GM12878 (cell line): ENCODE measurements around the gene PCSK2. TPM values are rescaled to one million over a fixed set of nuclear protein-coding genes. Genes with fewer than 3 reads are reported as not detected.

Experiments used
- ATAC-seq: fragments of 200-7000 bp; cut with Tn5 transposase; 3 replicates; pipeline ENCODE4 v1.9.1; 2020; ENCODE audit warnings: mild to moderate bottlenecking, moderate library complexity
- BruUV-seq: library from RNA; stranded (reverse); fragments of 400-500 nt; replicated peaks from 2 replicates; lab custom pipeline; 2021; lab: Mats Ljungman, UMichigan
- CTCF ChIA-PET: fragments of 300-600 bp; sonication (Branson Sonifier 250); formaldehyde crosslinking; extraction: SDS; loops from one replicate; lab custom pipeline; 2021; ENCODE audit warnings: inconsistent platforms; lab: Yijun Ruan, JAX
- POLR2A ChIA-PET: fragments of 350-600 bp; formaldehyde crosslinking; extraction: SDS; loops from one replicate; lab custom pipeline; 2021; ENCODE audit warnings: inconsistent platforms; lab: Charles Lee
- RAD21 ChIA-PET: fragments of 300-600 bp; sonication (Branson Sonifier 250); formaldehyde crosslinking; loops from one replicate; lab custom pipeline; 2023; ENCODE audit warnings: antibody characterized with exemption; ENCODE audit not compliant: unreplicated experiment; lab: Charles Lee
- SMC1A ChIA-PET: fragments of 300-600 bp; sonication (Branson Sonifier 250); formaldehyde crosslinking; loops from one replicate; lab custom pipeline; 2023; ENCODE audit not compliant: unreplicated experiment, uncharacterized antibody; lab: Charles Lee
- DNase-seq: peaks from one replicate; pipeline ENCODE4 v3.0.0-alpha.2; 2011; ENCODE audit warnings: low read depth, low spot score
- FAIRE-seq: peaks from 3 replicates; lab custom pipeline; 2011; peaks lifted over from hg19 to GRCh38; lab: Jason Lieb, UNC
- H2AFZ ChIP-seq: 2 replicates; pipeline ENCODE4 v1.6.0; 2011; ENCODE audit warnings: low read depth, low read length, control low read depth; ENCODE audit not compliant: control insufficient read depth
- H3K27ac ChIP-seq: 2 replicates; pipeline ENCODE4 v1.5.1; 2011; ENCODE audit warnings: control low read depth; ENCODE audit not compliant: control insufficient read depth, insufficient read depth
- H3K27me3 ChIP-seq, 2 experiments: replicated peaks in 1 of 2; 2 replicates each; pipeline versions ENCODE4 v1.6.0 to v1.6.1; 2011; ENCODE audit warnings: low read length in 1 of 2; ENCODE audit not compliant: control insufficient read depth in 2 of 2, insufficient read depth in 2 of 2
- H3K36me3 ChIP-seq, 2 experiments: 2 replicates each; pipeline ENCODE4 v1.5.1; 2011; ENCODE audit warnings: low read length in 1 of 2; ENCODE audit not compliant: control insufficient read depth in 2 of 2, insufficient read depth in 2 of 2
- H3K4me1 ChIP-seq: 2 replicates; pipeline ENCODE4 v1.6.1; 2011; ENCODE audit warnings: mild to moderate bottlenecking, low read length, moderate library complexity, mixed read lengths; ENCODE audit not compliant: control insufficient read depth, insufficient read depth
- H3K4me2 ChIP-seq: 2 replicates; pipeline ENCODE4 v1.6.0; 2011; ENCODE audit warnings: control low read depth; ENCODE audit not compliant: control insufficient read depth, insufficient read depth
- H3K4me3 ChIP-seq: fragments of 200-600 bp; sonication (generic); 2 replicates; pipeline ENCODE4 v1.5.1; 2016
- H3K79me2 ChIP-seq: 2 replicates; pipeline ENCODE4 v1.6.0; 2011; ENCODE audit warnings: low read length; ENCODE audit not compliant: control insufficient read depth, insufficient read depth
- H3K9ac ChIP-seq: 2 replicates; pipeline ENCODE4 v1.8.0; 2011; ENCODE audit warnings: low read length, control low read depth, mixed read lengths; ENCODE audit not compliant: control insufficient read depth, insufficient read depth
- H3K9me3 ChIP-seq: replicated peaks from 3 replicates; pipeline ENCODE4 v1.5.1; 2011; ENCODE audit warnings: mild to moderate bottlenecking, low read length; ENCODE audit not compliant: control insufficient read depth, insufficient read depth
- H4K20me1 ChIP-seq: 2 replicates; pipeline ENCODE4 v1.6.0; 2011; ENCODE audit not compliant: control insufficient read depth, insufficient read depth
- E2F8 ChIP-seq: fragments of 450-650 bp; IDR thresholded peaks from 2 replicates; pipeline ENCODE4 v1.6.1; 2018; ENCODE audit warnings: mild to moderate bottlenecking, low read depth, moderate library complexity; ENCODE audit not compliant: partially characterized antibody
- IKZF1 ChIP-seq: fragments of 450-650 bp; conservative IDR thresholded peaks from 2 replicates; pipeline ENCODE4 v1.6.1; 2017; ENCODE audit warnings: antibody characterized with exemption, mild to moderate bottlenecking
- IRF3 ChIP-seq: fragments of 450-650 bp; IDR thresholded peaks from 2 replicates; pipeline ENCODE4 v1.6.1; 2014; ENCODE audit warnings: mild to moderate bottlenecking
- SUPT20H ChIP-seq: IDR thresholded peaks from 2 replicates; pipeline ENCODE4 v1.6.1; 2011; ENCODE audit warnings: low read depth, mild to moderate bottlenecking, low read length, moderate library complexity, borderline replicate concordance; ENCODE audit not compliant: control insufficient read depth
- YY1 ChIP-seq: IDR thresholded peaks from 2 replicates; pipeline ENCODE4 v1.6.1; 2011; ENCODE audit warnings: low read depth, mild to moderate bottlenecking, low read length
- WGBS: methylation state at CpG from one replicate; pipeline ENCODE4 v1.1.6; 2016; ENCODE audit warnings: low lambda C conversion rate; ENCODE audit not compliant: insufficient replicate concordance, insufficient coverage; ENCODE audit errors: missing lambda C conversion rate; 5-methylcytosine and 5-hydroxymethylcytosine counted together
- in situ Hi-C: fragments of 300-500 bp; cut with MboI; formaldehyde crosslinking; loops from 9 replicates; pipeline ENCODE4 v1.14.3; 2018; ENCODE audit warnings: mixed read lengths
- intact Hi-C: fragments of 100-400 bp; cut with micrococcal nuclease; formaldehyde crosslinking; loops from one replicate; pipeline ENCODE4 v1.14.2; 2022; ENCODE audit not compliant: unreplicated experiment
- polyA plus RNA-seq, 11 experiments: library from polyadenylated mRNA; depleted of rRNA in 4 of 11; unstranded in 6 of 11; stranded (reverse) in 5 of 11; fragments of >200 nt; fragmentation: Nextera tagmentation in 4 of 11; fragmentation: Illumina TruSeq in 1 of 11; extraction: Ambion mirVana in 4 of 11; extraction: Trizol in 1 of 11; gene quantifications; 1 replicate in 1 of 11; 2 replicates in 10 of 11; pipeline versions ENCODE4 v1.2.1 to v1.2.3, GENCODE V29; 2011 to 2016; ENCODE audit warnings: inconsistent platforms in 2 of 11, missing spikeins in 2 of 11, low read depth in 1 of 11
- total RNA-seq, 4 experiments: library from RNA; depleted of rRNA in 3 of 4; stranded (reverse); fragments of >200 nt in 3 of 4; fragmentation: Illumina TruSeq in 1 of 4; extraction: Trizol in 1 of 4; gene quantifications; 2 replicates each; pipeline versions ENCODE4 v1.2.1 to v1.2.3, GENCODE V29; 2013 to 2021

Gene PCSK2
- total and polyA plus RNA-seq, 10 of the 15 experiments (the other 5 are each of a cell fraction or from before 2014, with no cell fraction given), result not detected

DNA sequence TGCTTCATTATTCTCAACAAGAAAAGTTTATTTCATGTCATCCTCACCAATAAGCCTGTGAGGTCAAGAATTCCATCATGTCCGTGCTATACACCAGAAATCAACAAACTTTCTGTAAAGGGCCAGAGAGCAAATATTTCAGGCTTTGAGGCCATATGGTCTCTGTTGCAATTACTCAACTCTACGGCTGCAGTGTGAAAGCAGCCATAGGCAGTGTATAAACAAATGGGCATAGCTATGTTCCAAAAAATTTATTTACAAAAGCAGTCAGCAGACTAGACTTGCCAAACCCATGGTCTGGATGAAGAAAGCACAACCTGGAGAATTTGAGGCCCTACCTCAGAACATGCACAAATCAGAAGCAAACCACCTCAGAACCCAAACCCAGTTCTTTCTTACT lies 118.5 kb downstream of the PCSK2 start (continued):
- TF ChIP-seq IRF3 (no peak), SUPT20H (no peak), E2F8 (no peak)

DNA sequence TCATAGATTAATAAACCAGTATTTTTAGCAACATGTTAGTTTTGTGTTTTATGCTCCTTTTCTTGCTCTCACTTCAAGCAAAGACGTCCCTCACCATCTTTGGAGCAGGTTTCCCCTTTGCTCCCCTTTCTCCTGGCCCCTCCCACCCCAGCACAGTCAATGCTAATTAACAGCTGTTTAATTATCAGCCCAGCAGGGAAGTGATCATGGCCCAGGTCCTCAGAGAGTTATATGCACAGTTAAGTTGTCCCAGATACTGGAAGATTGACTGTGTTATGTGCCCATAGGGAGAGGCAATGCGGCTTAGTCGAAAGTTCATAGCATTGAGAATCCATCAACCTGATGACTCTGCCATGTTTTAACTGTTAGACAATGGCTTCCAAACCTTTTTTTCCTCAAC lies 123.5 kb downstream of the PCSK2 start:
- DNase-seq, result no peak
- 50% methylated on average over 3 of the region's 3 CpGs for WGBS
- no peaks in the 10 kb centered on the region; a peak in 2 of 4 replicates for H3K27me3 ChIP-seq
- no peak overlapping the region for H3K27ac ChIP-seq
- H3K79me2 ChIP-seq, result no peaks in the 10 kb centered on the region
- ChIA-PET POLR2A (no interaction called here), RAD21 (no interaction called here), CTCF (interaction anchor here (0.7 kb wide), 1 partner anchor 41 kb away, joined by 3 read pairs; no protein-coding TSS in a partner anchor), SMC1A (no interaction called here)
- H3K4me1 ChIP-seq, result no peaks in the 10 kb centered on the region
- no peak overlapping the region for H3K4me3 ChIP-seq
- no peak overlapping the region for H3K4me2 ChIP-seq
- in situ Hi-C loops, result no loop called here
- intact Hi-C loops, result no loop called here
- no peaks in the 10 kb centered on the region for H3K9me3 ChIP-seq
- ATAC-seq, result no peak
- no peak for FAIRE-seq
- no peaks in the 10 kb centered on the region for H4K20me1 ChIP-seq
- no peak overlapping the region for H2AFZ ChIP-seq
- BruUV-seq, result no TSS peak
- H3K36me3 ChIP-seq, result no peaks in the 10 kb centered on the region
- TF ChIP-seq IKZF1 (no peak), YY1 (no peak)
- H3K9ac ChIP-seq, result no peak overlapping the region
